Measurements from ENCODE around the gene ASCC3.

ASCC3 gene

GRCh38 chr6:100468016-100468622 lies 413.0 kb downstream of the ASCC3 start:
- TF ChIP-seq, protein P1, sequence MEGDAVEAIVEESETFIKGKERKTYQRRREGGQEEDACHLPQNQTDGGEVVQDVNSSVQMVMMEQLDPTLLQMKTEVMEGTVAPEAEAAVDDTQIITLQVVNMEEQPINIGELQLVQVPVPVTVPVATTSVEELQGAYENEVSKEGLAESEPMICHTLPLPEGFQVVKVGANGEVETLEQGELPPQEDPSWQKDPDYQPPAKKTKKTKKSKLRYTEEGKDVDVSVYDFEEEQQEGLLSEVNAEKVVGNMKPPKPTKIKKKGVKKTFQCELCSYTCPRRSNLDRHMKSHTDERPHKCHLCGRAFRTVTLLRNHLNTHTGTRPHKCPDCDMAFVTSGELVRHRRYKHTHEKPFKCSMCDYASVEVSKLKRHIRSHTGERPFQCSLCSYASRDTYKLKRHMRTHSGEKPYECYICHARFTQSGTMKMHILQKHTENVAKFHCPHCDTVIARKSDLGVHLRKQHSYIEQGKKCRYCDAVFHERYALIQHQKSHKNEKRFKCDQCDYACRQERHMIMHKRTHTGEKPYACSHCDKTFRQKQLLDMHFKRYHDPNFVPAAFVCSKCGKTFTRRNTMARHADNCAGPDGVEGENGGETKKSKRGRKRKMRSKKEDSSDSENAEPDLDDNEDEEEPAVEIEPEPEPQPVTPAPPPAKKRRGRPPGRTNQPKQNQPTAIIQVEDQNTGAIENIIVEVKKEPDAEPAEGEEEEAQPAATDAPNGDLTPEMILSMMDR (conservative IDR thresholded peaks at IDR 0.05), result no peak
- no peak overlapping the region for H3K27ac ChIP-seq

DNA sequence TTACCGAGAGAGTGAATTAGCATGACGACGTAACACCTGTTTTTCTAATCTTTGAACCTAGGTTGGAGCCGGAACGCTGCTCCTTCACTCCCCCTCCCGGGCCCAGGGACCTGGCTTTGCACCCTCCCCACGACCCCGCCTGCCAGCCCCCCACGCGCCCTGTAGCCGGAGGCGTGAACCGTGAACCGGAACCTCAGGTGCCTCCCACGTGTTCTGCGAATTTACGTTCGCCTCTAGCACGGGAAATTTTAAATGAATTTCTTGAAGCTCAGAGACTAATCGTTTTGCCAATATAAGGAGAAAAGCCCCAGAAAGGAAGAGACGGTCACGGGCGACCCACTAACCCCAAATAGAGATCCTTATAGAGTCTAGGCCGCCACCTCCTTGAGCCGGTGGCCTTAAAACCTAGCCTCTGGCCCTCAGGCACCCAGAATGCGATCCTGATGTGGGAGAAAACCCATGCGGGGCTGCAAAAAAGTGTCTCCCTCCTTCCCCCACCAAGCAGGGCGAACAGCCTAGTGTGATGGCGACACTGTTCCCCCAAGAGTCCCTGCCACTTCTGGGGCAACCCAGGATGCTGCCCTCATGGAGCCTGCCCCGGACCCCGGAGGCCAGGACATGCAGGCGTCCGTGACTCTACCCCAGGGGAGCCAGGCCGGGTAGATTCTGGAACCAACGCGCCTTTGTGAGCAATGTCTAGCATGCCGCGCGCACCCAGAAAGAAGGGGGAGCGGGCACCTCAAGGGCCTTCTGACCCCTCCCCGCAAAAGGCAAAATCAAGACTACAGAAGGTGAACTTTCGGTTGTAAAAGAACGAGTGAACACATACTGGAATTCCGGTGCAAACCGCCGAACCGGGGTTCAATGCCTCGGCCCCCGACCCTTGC lies 413.8 kb downstream of the ASCC3 start:
- no peak overlapping the region for H3K27ac ChIP-seq
- TF ChIP-seq, protein P1 (conservative IDR thresholded peaks at IDR 0.05), result no peak

- no peak overlapping the region for H3K27ac ChIP-seq
- TF ChIP-seq, protein P1 (conservative IDR thresholded peaks at IDR 0.05), result no peak
Observed at GRCh38 chr6:100466410-100467128, 414.6 kb downstream of the ASCC3 start.

DNA sequence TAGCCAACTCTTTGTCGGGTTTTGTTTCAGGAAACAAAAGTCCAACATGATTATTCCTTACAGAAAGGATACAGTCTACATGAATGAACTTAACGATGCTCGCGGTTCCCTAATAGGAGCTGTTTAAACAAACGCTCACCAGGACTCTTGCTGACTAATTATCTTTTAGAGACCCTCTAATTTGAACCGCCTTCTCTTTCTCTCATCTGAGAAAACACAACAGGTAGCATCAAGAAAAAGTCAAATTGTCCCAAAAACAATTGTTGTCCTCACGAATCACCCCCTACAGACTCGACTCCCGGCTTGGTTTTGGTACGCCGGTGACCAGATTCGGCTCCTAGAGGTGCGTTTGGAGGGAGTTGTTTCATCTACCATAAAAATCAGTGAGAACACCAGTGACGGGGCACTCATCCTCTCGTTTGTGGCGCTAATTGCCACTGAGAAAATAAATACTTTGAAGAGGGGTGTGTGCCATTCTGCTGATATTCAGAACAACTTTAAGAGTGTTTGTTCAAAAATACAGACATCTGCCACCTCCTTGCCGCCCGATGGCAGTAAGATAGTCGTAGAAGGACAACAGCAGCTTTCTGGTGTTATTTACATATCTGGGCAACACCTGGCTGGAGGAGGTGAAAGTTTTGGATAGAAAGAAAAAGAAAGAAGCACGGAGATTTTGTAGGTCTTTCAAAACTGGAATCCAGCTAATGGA lies 415.3 kb downstream of the ASCC3 start:
- TF ChIP-seq, protein P1 (conservative IDR thresholded peaks at IDR 0.05), result no peak
- no peak overlapping the region for H3K27ac ChIP-seq

DNA sequence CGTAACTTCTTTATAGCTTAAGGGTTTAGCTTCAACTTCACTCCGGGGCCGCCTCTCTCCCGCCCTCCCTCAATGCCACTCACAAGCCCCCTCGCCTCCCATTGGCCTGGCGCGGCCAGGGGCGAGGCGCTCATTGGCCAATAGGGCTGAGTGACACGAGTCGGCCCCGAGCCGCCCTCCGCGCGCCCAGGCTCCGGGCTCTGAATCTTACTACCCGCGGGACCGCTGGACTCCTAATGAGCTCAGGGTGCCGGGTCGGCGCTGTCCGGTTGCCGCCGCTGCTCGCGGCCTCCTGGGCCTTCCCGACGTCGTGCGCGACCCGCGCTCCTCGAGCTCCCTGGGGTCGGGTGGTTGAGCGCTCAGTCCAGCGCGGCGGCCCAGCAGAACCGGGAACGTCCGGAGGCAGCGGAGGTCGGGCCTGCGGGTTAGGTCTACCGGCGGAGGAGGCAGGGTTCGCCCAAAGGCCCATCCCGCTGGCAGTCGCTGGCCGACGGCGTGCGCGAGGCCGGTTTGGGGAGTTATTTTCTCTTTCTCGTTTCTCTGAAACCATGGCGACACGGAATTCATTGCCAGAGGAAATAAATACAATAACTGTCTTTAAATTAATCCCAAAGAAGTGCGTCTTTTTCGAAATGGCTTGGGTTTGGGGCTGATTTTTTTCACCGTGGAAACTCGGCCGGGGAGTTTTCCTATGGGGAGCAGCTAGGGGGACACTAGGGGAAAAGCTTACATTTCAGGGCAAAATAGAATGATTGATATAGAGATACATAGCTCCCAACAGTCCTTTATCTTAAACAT lies 416.0 kb downstream of the ASCC3 start, which contains the start of gene SIM1:
SIM1 (minus strand) TSS at position 19 of the 798 bp plus-strand sequence. CDS start 1,453 bp downstream, outside the sequence.
- H3K27ac ChIP-seq, result no peak within 1 kb of the TSS
- TF ChIP-seq, protein P1 (conservative IDR thresholded peaks at IDR 0.05), result no peak

DNA sequence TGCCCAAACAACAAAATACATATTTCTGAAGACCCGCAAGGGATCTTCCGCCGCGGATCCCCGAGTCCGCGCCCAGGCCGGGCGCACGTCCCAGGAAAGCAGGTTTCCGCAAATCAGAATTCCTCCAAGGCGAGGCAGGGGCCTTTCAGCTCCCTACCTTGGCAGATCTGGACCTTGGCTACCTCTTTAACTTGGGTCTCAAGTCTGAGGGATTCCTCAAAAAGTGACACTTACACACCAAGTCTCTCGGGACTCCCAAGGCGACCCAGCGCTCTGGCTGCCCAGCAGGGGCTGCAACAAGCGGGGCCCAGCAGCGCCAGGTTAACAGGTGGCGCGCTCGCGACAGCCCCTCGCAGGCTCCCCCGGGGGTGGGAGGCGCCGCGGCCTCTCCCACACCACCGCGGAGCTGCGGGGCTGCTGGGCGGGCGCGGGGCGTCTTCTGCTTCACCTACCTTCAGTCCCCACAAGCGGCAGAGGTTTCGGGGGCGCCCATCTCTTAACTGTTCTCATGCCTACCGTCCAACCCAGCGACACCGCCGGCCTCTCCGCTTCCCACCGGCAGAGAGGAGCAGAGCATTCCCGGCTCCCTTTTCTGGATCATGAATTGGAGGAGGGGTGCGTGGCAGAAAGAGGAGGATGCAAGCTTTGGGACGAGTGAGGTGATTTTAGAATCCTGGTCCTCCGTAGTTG lies 416.8 kb downstream of the ASCC3 start:
- TF ChIP-seq, protein P1 (conservative IDR thresholded peaks at IDR 0.05), result no peak
- H3K27ac ChIP-seq, result no peak overlapping the region
